ENCODE measurements around the gene CHST14.
A peak's percentile ranks its signal among the peaks of the same experiment; 100 is the strongest.

Gene CHST14

DNA sequence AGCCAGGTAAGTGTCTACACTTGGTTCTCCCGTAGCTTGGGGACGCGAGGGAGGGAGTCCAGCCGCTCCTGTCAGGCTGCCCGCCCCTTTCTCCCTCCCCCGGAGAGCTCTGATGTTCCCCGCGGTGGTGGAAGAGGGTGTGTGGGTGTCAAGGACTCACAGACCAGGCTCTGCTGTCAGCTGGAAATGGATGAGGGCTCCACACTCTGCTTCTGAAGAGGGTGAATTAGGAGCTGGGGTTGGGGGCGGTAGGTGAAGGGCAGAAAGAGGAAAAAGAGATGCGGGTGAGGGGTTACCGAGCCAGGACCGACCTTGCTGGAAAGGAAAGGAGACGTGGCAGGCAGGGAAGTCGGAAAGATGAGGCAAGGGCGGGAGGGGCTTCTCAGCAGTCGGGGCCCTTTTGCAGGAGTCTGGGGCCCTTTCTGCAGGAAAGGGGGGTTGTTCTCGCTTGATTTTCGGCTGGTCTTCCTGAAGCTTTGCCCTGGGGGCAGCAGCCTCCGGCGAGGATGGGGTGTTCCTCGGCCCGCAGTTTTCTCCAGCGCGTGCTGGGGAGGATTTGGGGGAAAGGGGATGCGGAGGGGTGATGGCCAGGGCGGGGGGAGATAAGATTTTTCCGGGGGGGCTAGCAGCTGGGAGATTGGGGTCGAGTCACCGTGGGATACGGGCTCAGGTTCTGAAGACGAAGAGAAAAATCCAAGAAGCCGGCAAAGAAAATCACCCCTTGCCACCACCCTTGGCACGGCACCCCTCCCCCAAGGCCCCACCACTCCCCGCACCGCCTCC is 30.6 kb upstream of the CHST14 start:
- Histone ChIP-seq H3K9me3 (no peaks in the 10 kb centered on the region), H3K9ac (peak overlapping the region; percentile 76), H4K20me1 (peaks cover 41% of the 10 kb centered on the region), H3K4me1 (peaks cover 77% of the 10 kb centered on the region), H3K27ac (peak overlapping the region; percentile 53), H3K4me2 (peak overlapping the region; percentile 99), H3K4me3 (peak overlapping the region; percentile 92), H3K36me3 (no peaks in the 10 kb centered on the region), H3K27me3 (peaks cover 49% of the 10 kb centered on the region; the same call in 1 of the 2 replicates)
- no peak for TF ChIP-seq Cebpa-rat (IDR thresholded peaks at IDR 0.05)

DNA sequence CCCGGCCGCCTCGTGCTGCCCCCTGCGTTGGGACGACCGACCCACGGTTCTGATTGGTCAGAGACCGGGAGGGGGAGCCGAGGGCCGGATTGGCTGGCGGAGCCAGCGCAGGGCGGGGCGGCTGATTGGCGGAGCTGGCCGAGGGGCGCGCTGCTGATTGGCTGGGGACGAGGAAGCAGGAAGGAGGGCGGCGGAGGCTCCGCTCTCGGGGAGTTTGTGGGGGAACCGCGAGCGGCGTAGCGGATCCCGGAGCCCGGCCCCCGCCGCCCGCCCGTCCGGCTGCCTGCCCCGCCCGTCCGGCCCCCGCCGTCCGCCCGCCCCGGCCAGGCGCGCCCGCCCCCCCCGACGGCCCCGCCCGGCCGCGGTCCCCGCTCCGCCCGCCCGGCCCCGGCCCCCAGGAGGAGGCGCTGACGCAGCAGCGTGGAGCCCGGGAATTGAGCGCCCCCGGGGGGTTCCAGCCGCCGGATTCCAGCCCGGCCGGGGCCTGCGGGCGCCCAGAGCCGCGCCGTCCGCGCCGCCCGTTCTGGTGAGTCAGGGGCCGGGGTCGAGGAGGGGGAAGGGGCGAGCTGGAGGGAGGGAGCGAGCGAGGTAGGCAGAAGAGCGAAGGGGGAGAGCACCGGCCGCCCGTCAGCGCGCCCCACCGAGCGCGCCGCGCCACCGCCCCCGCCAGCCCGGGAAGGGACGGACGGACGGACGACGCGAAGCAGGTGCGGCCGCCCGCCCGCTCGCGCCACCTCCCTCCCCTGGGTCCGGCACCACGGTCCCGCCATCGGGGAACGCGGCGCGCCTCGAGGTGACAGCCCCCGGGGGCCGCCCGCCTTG is 29.8 kb upstream of the CHST14 start, which contains the start of gene BAHD1:
Gene BAHD1, plus strand, starts transcription at position 211 of the 822 bp plus-strand sequence. CDS start 17,512 bp downstream, outside the sequence.
- Histone ChIP-seq H4K20me1 (peaks cover 49% of the 10 kb centered on the region), H3K4me1 (peaks cover 69% of the 10 kb centered on the region), H3K9me3 (no peaks in the 10 kb centered on the region), H3K36me3 (0 out of 2 replicates have a peak, but pooled peaks cover 6% of the 10 kb centered on the region), H3K4me2 (peak within 1 kb of the TSS; percentile 99), H3K4me3 (peak within 1 kb of the TSS; percentile 92), H3K9ac (peak within 1 kb of the TSS; percentile 86), H3K27ac (peak within 1 kb of the TSS; percentile 74), H3K27me3 (peaks cover 44% of the 10 kb centered on the region; the same call in 1 of the 2 replicates)
- TF ChIP-seq Cebpa-rat (IDR thresholded peaks at IDR 0.05), result no peak

DNA sequence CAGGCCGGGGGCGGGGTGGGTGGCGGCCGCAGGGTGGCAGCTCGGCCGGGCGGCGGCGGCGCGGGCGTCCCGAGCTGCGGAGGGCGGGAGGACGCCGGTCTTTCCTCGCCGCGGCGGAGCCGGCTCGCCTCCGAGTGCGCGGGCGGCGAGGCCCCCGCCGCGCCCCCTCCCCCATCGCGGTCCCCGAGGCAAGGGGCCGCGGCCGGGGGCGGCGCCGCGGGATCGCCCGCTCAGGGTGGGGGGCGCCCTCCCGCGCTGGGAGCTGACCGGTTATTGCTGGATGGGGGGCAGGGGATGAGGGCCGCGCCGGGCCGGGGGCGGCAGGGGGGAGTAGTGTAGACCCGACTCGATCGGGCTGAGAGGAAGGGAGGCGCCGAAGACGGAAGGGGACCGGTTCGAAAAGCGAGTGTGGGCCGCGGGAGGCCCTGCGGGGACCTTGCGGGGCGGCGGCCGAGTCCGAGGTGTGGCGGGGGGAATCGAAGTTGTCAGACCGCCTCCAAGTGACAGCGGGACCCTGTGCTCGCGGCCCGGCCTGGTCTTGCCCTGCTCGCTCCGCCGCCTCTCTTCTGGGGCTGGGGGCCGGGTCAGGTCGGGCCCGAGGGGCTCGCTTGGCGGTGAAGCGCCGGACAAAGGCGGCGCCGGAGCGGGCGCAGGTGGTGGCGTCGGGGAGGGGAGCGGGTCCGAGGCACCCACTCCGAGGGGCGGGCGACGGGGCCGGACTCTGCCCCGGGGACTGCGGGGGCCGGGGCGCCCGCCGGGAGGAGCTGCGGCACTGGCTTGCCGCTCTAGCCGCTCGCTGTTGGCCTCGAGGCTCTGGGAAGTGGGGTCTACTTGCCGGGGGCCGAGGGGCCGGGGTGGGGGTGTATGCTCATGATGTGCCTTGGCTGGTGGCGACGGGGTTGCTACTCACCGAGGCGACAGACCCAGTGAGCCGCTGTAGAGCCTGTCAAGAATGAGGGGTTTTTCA is 28.9 kb upstream of the CHST14 start:
- Histone ChIP-seq H3K4me3 (peak overlapping the region; percentile 92), H3K9ac (peak overlapping the region; percentile 86), H3K36me3 (0 out of 2 replicates have a peak, but pooled peaks cover 14% of the 10 kb centered on the region), H3K4me1 (peaks cover 60% of the 10 kb centered on the region), H3K4me2 (peak overlapping the region; percentile 97), H3K27ac (peak overlapping the region; percentile 74), H3K9me3 (no peaks in the 10 kb centered on the region), H3K27me3 (peaks cover 41% of the 10 kb centered on the region; the same call in 1 of the 2 replicates), H4K20me1 (peaks cover 58% of the 10 kb centered on the region)
- no peak for TF ChIP-seq Cebpa-rat (IDR thresholded peaks at IDR 0.05)

DNA sequence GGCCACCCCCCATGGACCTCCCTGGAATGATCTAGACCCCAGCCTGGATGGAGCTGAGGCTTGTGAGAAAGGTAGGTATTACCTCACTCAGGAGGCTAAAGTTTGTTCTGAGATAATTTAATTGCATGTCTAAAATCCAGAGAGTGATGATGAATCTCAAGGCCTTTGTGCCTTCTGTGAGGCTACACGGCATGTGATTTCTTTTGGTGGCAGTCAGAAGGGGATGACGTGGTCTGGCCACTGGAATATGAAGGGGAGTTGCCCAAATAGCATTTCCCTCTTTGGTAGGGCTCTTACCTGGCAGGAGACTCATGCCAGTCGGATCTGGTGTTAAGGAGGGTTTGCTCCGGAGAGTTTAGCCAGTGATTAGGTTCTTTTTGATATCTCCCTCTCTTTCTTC is 27.5 kb upstream of the CHST14 start:
- no peak for TF ChIP-seq Cebpa-rat (IDR thresholded peaks at IDR 0.05)
- Histone ChIP-seq H3K4me3 (no peak overlapping the region), H4K20me1 (peaks cover 72% of the 10 kb centered on the region), H3K4me1 (peaks cover 46% of the 10 kb centered on the region), H3K9me3 (no peaks in the 10 kb centered on the region), H3K4me2 (peak overlapping the region; percentile 97), H3K9ac (no peak overlapping the region), H3K36me3 (peaks cover 14% of the 10 kb centered on the region; the same call in 1 of the 2 replicates), H3K27ac (no peak overlapping the region), H3K27me3 (peaks cover 27% of the 10 kb centered on the region; the same call in 1 of the 2 replicates)

DNA sequence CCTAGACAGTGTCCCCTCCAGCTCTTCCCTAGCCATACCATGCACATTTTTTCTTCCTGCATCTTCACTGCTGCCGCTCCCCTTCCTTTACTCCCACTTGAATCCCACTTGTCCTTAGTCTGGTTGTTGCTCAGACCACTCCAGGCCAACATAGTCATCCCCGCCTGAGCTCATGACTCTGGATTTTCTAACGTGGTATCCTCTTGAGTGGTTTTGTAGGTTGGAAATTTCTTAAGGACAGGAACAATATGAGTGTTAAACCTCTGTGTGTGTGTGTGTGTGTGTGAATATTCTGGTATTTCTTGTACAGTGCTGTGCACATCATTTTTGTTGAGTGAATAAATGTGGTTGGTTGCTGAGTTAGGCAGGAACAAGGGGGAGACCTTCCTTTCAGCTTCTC is 26.9 kb upstream of the CHST14 start:
- H3K4me1 ChIP-seq, result peaks cover 40% of the 10 kb centered on the region
- H3K9ac ChIP-seq, result no peak overlapping the region
- no peak overlapping the region for H3K27ac ChIP-seq
- H3K36me3 ChIP-seq, result peaks cover 20% of the 10 kb centered on the region; the same call in 1 of the 2 replicates
- peaks cover 21% of the 10 kb centered on the region; the same call in 1 of the 2 replicates for H3K27me3 ChIP-seq
- no peak for TF ChIP-seq Cebpa-rat (IDR thresholded peaks at IDR 0.05)
- H4K20me1 ChIP-seq, result peaks cover 78% of the 10 kb centered on the region
- peak overlapping the region; percentile 97 for H3K4me2 ChIP-seq
- no peak overlapping the region for H3K4me3 ChIP-seq
- H3K9me3 ChIP-seq, result no peaks in the 10 kb centered on the region

DNA sequence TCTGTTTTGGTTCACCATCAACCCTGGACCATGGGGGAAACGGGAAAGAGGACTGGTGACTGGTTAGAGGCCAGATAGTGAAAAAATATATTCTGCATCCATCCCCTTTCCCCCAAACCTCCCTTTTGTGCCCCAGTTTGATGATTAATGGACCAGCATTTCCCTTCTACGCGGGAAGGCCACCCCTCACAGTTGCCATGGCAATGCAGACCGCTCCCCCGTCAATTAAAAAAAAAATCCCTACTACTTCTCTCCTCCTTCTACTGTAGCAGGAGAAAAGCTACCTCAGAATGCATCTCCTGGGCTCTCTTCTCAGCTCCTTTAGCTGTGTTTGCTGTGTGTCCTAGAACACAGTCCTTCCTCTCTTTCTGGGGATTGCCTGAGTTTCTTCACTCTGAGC is 26.0 kb upstream of the CHST14 start:
- Histone ChIP-seq H3K4me2 (peak overlapping the region; percentile 97; the same call in 1 of the 2 replicates), H4K20me1 (peaks cover 87% of the 10 kb centered on the region), H3K4me1 (peaks cover 32% of the 10 kb centered on the region), H3K9ac (no peak overlapping the region), H3K9me3 (no peaks in the 10 kb centered on the region), H3K4me3 (no peak overlapping the region), H3K36me3 (peaks cover 28% of the 10 kb centered on the region), H3K27me3 (peaks cover 12% of the 10 kb centered on the region; the same call in 1 of the 2 replicates), H3K27ac (no peak overlapping the region)
- no peak for TF ChIP-seq Cebpa-rat (IDR thresholded peaks at IDR 0.05)

DNA sequence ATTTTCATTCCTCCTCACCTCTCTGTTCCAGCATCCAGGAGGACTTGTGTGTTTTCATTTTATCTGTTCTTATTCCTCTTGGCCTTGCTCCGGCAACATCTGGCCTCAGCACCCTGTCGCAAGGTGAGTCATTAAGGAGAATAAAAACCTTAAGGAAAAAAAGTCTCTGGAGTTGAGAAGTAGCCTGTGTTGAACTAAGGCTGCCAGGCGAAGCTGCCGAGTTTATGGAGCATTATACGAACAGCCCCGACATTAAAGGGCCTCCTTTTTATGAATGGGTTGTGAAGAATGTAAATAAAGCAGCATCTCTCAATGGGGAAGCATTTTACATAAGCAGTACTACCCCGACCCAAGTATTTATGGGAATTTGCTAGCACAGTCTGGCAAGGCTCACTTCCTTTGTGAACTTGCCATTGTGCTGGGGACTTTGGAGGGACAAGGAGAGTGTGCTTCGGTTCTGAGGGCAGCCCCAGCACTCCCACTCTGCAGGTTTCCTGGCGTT is 25.3 kb upstream of the CHST14 start:
- no peak for TF ChIP-seq Cebpa-rat (IDR thresholded peaks at IDR 0.05)
- Histone ChIP-seq H4K20me1 (peaks cover 94% of the 10 kb centered on the region), H3K4me2 (no peak overlapping the region), H3K4me1 (peaks cover 35% of the 10 kb centered on the region), H3K9ac (no peak overlapping the region), H3K27ac (no peak overlapping the region), H3K4me3 (no peak overlapping the region), H3K27me3 (peaks cover 7% of the 10 kb centered on the region; the same call in 1 of the 2 replicates), H3K9me3 (no peaks in the 10 kb centered on the region), H3K36me3 (peaks cover 31% of the 10 kb centered on the region)

DNA sequence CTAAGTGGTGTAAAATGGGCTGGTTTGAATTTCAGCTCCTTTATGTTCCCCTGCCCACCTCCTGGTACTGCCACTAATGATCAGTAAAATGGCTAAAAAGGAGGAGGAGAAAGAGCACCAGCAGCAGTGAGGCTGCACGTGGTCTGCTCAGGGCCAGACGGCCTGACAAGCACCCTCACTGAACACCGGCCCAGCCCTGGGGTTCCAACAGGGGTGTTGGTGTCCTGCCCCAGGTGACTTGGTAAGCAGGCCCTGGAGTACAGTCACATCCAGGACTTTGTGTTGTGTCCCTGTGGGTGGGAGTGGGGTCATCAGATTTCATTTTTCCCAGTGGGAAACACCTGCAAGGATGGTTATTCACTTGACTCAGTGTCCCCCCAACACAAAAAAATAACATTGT is 24.6 kb upstream of the CHST14 start:
- H3K9me3 ChIP-seq, result no peaks in the 10 kb centered on the region
- no peak overlapping the region for H3K4me2 ChIP-seq
- no peak overlapping the region for H3K9ac ChIP-seq
- peaks cover 7% of the 10 kb centered on the region; the same call in 1 of the 2 replicates for H3K27me3 ChIP-seq
- peaks cover 42% of the 10 kb centered on the region for H3K4me1 ChIP-seq
- H3K36me3 ChIP-seq, result peaks cover 31% of the 10 kb centered on the region
- TF ChIP-seq Cebpa-rat (IDR thresholded peaks at IDR 0.05), result no peak
- peaks cover 100% of the 10 kb centered on the region for H4K20me1 ChIP-seq
- H3K27ac ChIP-seq, result no peak overlapping the region
- H3K4me3 ChIP-seq, result no peak overlapping the region

Data from BLaER1 (cell line).